Measurements from ENCODE around the gene C7orf25. TPM values are rescaled to one million over a fixed set of nuclear protein-coding genes. Genes with fewer than 3 reads are reported as not detected.

The C7orf25 gene
- total RNA-seq, 4 donors from 2014 or later = 3.5 to 9.7 (median 5.9) TPM

DNA sequence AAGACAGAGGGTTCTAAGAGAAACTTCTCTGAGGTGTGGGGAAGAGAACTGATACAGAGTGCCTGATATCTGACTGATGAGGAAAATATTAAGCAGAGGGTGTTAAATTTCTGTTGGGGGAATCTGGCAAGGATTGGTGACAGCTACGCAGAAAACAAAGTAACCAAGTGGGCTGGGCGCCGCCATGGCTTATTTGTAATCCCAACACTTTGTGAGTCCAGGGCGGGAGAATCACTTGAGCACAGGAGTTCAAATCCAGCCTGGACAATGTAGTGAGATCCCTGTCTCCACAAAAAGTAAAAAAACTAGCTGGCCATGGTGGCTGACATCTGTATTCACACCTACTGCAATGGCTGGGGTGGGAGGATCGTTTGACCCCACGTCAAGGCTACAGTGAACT is 2.1 kb upstream of the C7orf25 start:
- no peak overlapping the region for H3K4me3 ChIP-seq (ENCODE audit: low read depth, poor library complexity, severe bottlenecking)
- intact Hi-C loops (cut with DNase I; ENCODE audit: low total_unique reads) = no loop called here
- no peak for DNase-seq (ENCODE audit: low spot score in 2 of 2)
- WGBS, 2 donors = 77% methylated on average over 6 of the region's 6 CpGs
- no peak for TF ChIP-seq POLR2A (IDR thresholded peaks at IDR 0.05)
- TF ChIP-seq, protein P1, sequence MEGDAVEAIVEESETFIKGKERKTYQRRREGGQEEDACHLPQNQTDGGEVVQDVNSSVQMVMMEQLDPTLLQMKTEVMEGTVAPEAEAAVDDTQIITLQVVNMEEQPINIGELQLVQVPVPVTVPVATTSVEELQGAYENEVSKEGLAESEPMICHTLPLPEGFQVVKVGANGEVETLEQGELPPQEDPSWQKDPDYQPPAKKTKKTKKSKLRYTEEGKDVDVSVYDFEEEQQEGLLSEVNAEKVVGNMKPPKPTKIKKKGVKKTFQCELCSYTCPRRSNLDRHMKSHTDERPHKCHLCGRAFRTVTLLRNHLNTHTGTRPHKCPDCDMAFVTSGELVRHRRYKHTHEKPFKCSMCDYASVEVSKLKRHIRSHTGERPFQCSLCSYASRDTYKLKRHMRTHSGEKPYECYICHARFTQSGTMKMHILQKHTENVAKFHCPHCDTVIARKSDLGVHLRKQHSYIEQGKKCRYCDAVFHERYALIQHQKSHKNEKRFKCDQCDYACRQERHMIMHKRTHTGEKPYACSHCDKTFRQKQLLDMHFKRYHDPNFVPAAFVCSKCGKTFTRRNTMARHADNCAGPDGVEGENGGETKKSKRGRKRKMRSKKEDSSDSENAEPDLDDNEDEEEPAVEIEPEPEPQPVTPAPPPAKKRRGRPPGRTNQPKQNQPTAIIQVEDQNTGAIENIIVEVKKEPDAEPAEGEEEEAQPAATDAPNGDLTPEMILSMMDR (IDR thresholded peaks at IDR 0.05) = no peak

DNA sequence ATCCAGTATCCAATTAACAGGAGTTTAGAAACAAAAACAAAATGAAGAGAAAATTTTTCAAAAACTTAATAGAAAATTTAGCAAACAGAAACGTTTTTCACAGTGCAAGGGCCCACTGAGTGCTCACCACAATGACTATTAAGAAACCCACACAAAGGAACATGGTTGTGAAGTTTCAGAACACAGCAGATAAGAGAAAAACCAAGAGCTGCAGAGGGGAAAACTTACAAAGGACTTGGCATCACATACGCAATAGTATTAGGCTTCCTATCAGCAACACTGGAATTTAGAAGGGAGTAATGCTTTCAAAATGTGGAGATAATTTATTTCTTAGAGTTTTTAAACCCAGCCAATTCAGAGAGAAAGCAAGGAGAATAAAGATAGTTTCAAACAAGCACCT is 1.7 kb upstream of the C7orf25 start:
- WGBS, 2 donors = 64 to 68% methylated on average over 2 of the region's 2 CpGs
- intact Hi-C loops (cut with DNase I; ENCODE audit: low total_unique reads) = no loop called here
- DNase-seq (ENCODE audit: low spot score in 2 of 2) = no peak
- TF ChIP-seq POLR2A (IDR thresholded peaks at IDR 0.05) = no peak
- TF ChIP-seq, protein P1 (IDR thresholded peaks at IDR 0.05) = no peak
- H3K4me3 ChIP-seq (ENCODE audit: low read depth, poor library complexity, severe bottlenecking) = no peak overlapping the region

DNA sequence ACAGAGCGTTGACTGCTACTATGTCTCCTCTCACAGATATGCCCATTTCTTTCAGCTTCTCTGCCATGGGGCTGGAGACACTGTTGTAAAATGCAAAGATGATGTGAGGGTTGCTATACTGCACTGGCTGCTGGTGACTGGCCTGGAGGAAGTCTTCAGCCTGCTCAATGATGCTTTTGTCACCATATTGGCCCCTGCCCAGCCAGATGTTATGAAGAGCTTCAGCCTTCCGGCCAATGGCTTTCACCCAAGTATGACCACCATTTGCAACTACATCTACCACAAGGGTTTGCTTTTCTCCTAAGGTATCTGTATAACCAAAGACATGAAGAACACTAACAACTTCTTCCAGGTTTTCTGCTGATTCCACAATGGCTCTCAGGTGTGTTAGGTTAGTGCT is 1.6 kb downstream of the C7orf25 start:
- TF ChIP-seq POLR2A (IDR thresholded peaks at IDR 0.05) = no peak
- TF ChIP-seq, protein P1 (IDR thresholded peaks at IDR 0.05) = no peak
- 89 to 92% methylated on average over 2 of the region's 2 CpGs for WGBS, 2 donors
- DNase-seq (ENCODE audit: low spot score in 2 of 2) = no peak
- H3K4me3 ChIP-seq (ENCODE audit: low read depth, poor library complexity, severe bottlenecking) = no peak overlapping the region
- intact Hi-C loops (cut with DNase I; ENCODE audit: low total_unique reads) = no loop called here

DNA sequence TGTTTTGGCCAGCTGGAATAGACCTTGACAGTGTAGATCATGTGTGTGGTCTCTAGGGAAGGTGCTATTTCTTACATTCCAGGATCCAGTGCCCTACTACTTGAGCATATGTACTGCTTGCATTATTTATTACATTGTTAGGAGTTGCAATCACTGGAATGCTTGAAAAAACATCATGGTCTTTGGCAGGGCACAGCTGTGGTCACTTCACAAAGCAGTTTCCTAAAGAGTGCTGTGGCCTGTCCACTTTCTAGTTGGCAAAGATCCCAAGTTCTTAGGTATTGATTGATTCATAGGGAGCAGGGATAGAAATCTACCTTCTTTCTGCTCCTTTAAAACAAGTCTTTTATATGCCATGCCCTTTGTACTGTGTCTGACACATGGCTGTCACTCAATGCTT is 4.6 kb downstream of the C7orf25 start:
- H3K4me3 ChIP-seq (ENCODE audit: low read depth, poor library complexity, severe bottlenecking) = no peak overlapping the region
- TF ChIP-seq, protein P1 (IDR thresholded peaks at IDR 0.05) = no peak
- no peak for TF ChIP-seq POLR2A (IDR thresholded peaks at IDR 0.05)
- no peak for DNase-seq (ENCODE audit: low spot score in 2 of 2)
- intact Hi-C loops (cut with DNase I; ENCODE audit: low total_unique reads) = no loop called here

DNA sequence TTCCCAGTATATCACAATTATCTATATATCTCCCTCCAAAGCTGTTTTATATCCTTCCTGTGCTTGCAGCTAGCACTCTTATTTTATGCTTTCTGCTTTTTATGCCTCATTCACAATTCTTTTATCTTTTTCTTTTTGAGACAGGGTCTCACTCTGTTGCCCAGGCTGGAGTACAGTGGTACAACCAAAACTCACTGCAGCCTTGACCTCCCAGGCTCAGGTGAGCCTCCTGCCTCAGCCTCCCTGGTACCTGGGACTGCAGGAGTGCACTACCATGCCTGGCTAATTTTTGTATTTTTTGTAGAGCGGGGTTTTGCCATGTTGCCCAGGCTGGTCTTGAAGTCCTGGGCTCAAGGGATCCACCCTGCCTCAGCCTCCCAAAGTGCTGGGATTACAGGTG is 5.7 kb downstream of the C7orf25 start:
- TF ChIP-seq POLR2A (IDR thresholded peaks at IDR 0.05) = no peak
- TF ChIP-seq, protein P1 (IDR thresholded peaks at IDR 0.05) = no peak
- no peak for DNase-seq (ENCODE audit: low spot score in 2 of 2)
- WGBS, 2 donors = 95 to 100% methylated on average over 1 of the region's 1 CpG
- no peak overlapping the region for H3K4me3 ChIP-seq (ENCODE audit: low read depth, poor library complexity, severe bottlenecking)
- intact Hi-C loops (cut with DNase I; ENCODE audit: low total_unique reads) = no loop called here

DNA sequence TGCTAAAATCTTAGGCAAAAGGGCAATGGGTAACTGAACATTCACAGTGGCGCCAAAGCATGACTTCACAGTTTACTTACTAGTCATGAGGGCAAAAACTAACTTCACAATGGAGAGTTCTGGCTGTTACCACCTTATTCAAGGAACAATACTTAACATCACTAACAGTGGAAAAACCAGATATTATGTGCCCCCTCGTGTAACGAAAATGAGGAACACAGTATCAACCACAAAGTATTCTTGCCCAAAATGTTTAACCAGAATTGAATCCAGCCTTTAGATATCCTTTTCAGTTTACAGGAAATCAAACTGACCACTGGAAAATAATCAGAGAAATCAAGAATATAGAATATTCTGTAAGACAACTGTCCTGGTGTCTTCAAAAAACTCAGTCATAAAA is 9.5 kb downstream of the C7orf25 start:
- TF ChIP-seq POLR2A (IDR thresholded peaks at IDR 0.05) = no peak
- TF ChIP-seq, protein P1 (IDR thresholded peaks at IDR 0.05) = no peak
- DNase-seq (ENCODE audit: low spot score in 2 of 2) = no peak
- no peak overlapping the region for H3K4me3 ChIP-seq (ENCODE audit: low read depth, poor library complexity, severe bottlenecking)
- intact Hi-C loops (cut with DNase I; ENCODE audit: low total_unique reads) = no loop called here
- WGBS, 2 donors = 54 to 68% methylated on average over 3 of the region's 3 CpGs

All from lower leg skin (tissue), 4 donors.